Mononuclear cell (primary cell): ENCODE results near the gene TTK. TPM values are rescaled to one million over a fixed set of nuclear protein-coding genes. Genes with fewer than 3 reads are reported as not detected.
"Not testable (repeated sequence)": the region's sequence is repeated elsewhere in the genome, so short reads cannot be mapped to it uniquely, and the experiment has no call there.

Experiments
- H3K27me3 ChIP-seq: 2 replicates; pipeline ENCODE4 v1.6.0; 2011; ENCODE audit warnings: low read length, control low read depth; ENCODE audit not compliant: insufficient read depth
- H3K4me1 ChIP-seq: 2 replicates; pipeline ENCODE4 v1.5.1; 2011; ENCODE audit warnings: mild to moderate bottlenecking, low read length, control low read depth; ENCODE audit not compliant: insufficient read depth
- H3K4me3 ChIP-seq: 2 replicates; pipeline ENCODE4 v1.5.1; 2011; ENCODE audit warnings: mild to moderate bottlenecking, low read length, moderate library complexity
- H3K9me3 ChIP-seq: 2 replicates; pipeline ENCODE4 v1.5.1; 2011; ENCODE audit warnings: low read depth, mild to moderate bottlenecking, control low read depth, low read length
- total RNA-seq: library from RNA; depleted of rRNA; stranded (reverse); fragments of >200 nt; gene quantifications from one replicate; pipeline ENCODE4 v1.2.3, GENCODE V29; 2012

Gene TTK
- total RNA-seq, 1 donor: 0.52 TPM

DNA sequence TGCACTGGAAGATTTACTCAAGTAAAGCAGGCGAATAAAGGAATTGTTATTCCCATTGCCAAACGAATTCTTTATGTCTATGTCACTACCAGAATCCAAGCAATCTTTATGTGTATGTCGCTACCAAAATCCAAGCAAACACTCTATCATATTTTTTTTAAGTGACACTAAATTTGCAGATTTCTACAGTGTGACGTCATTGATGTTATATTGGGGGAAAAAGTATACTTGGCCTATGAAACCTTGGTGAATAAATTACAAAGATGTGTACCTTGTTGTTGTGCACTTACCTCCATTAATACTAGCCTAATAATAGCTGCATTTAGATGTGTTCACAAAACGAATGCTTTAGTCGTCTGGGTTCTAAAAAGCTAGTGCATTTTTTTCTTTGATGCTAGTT, 957 bp downstream of the TTK start:
- Histone ChIP-seq H3K9me3 (no peaks in the 10 kb centered on the region), H3K4me1 (peaks cover 16% of the 10 kb centered on the region), H3K27me3 (no peaks in the 10 kb centered on the region), H3K4me3 (no peak overlapping the region)

DNA sequence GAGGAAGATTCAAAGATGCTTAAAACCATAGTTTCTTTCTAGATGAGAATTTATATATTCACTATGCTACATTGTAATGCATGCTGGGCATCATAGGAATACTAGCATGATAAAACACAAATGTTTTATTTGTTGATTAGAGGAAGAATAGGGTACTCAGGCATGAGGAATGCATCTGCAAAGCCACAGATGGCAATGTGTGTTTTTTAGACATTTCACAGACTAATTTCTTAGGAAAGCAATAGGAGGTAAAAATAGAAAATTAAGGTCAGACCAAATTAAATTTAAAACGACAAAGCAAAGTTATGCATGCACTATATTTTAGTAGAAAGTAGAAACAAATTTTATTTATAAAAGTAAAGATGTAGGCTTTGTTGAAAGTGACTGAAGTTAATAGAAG, 2.1 kb downstream of the TTK start:
- H3K27me3 ChIP-seq: no peaks in the 10 kb centered on the region
- H3K4me1 ChIP-seq: peaks cover 16% of the 10 kb centered on the region
- no peak overlapping the region for H3K4me3 ChIP-seq
- no peaks in the 10 kb centered on the region for H3K9me3 ChIP-seq

DNA sequence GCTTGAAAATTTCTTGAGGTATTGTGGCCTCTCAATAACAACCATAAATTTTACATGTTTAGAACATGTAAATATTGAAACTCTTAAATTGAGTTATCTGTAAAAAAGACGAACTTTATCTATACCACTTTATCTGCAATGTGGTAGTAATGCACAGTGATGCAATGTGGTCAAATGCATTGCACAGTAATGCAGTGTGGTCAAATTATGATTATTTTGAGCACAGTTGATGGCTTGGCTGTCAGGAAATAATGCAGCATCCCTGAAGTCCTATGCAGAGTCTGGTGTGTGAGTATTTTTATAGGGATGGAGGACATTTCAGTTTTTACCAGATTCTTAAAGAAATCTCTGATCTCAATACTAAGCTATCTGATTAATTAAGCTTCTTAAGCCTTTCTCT, 5.1 kb downstream of the TTK start:
- H3K4me1 ChIP-seq: peaks cover 7% of the 10 kb centered on the region
- H3K4me3 ChIP-seq: no peak overlapping the region
- H3K9me3 ChIP-seq: no peaks in the 10 kb centered on the region
- H3K27me3 ChIP-seq: no peaks in the 10 kb centered on the region

DNA sequence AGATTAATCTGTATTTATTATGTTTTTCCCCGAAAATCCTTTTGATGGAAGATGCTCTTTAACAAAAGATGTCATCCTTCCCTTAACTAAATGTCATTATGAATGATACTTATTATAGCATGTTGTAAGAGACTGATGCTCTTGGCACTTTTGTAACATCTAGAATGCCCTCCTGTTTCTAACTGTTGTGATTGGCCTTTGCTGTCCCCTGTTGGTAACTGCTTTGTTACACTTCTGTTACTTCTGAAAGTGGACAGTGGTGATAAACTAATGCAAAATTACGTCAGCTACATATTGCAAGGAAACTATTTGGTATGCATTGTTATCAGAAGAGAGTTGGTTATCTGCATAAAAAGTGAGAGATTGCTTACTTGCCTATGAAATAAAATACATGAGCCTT, 5.8 kb downstream of the TTK start:
- H3K27me3 ChIP-seq: no peaks in the 10 kb centered on the region
- no peaks in the 10 kb centered on the region for H3K4me1 ChIP-seq
- no peaks in the 10 kb centered on the region for H3K9me3 ChIP-seq
- no peak overlapping the region for H3K4me3 ChIP-seq

DNA sequence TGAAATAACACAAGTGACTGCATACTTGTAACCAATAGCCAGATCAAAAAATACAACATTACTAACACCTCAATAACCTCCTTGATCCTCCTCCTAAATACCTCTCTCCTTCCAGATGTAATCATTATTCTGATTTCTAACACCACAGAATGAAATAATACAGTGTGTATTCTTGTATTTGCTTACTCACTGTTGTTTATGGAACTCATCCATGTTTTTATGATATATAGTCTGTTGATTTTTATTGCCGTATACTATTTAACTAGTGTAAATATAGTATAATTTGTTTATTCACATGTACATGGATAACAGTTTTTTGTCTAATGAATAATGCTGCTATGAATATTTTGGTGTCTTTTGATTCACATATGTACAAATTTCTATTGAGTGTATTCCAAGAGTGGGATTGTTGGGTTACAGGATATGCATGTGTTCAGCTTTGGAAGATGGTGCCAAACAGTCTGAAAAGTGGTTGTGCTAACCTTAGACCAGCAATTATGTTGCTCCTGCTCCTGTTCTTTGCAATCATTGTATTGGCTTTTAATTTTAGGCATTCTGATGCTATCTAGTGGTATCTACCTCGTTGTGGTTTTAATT, 11.5 kb downstream of the TTK start:
- no peaks in the 10 kb centered on the region for H3K27me3 ChIP-seq
- no peaks in the 10 kb centered on the region for H3K9me3 ChIP-seq
- H3K4me3 ChIP-seq: no peak overlapping the region
- no peaks in the 10 kb centered on the region for H3K4me1 ChIP-seq

DNA sequence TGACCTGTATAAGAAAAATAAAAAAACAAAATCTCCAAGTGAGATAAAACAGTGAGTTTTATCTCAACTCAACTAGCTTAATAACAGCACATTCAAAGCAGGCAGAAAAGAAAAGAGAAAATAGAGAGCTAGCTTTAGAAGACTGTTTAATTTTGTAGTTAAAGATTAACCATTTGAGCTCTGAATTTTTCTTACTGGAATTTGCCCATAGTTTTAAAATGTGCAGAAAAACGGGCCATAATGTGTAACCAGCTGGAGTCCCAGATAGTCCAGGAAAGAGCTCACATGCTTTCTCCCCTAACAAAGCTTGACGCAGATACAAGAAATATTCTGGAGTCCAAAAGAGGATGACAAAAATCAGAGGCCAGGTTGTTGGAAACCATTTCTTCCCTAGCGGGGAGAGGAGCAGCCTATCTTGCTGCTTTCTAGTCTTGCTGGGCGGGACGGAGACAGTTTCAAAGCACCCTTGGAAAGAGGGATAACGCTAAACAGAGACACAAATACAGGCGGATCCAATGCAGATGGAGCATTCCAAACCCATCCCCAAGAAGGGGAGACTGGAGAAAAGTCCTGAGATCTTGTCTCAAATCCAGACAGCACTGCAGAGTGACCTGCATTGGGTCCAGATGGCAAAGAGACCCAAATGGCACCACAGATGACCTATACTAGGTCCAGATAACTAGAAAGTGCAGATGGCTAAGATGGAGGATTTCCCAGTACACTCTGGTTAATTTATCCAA, 16.1 kb downstream of the TTK start:
- Histone ChIP-seq H3K4me3 (no peak overlapping the region), H3K27me3 (no peaks in the 10 kb centered on the region), H3K4me1 (no peaks in the 10 kb centered on the region), H3K9me3 (no peaks in the 10 kb centered on the region)

DNA sequence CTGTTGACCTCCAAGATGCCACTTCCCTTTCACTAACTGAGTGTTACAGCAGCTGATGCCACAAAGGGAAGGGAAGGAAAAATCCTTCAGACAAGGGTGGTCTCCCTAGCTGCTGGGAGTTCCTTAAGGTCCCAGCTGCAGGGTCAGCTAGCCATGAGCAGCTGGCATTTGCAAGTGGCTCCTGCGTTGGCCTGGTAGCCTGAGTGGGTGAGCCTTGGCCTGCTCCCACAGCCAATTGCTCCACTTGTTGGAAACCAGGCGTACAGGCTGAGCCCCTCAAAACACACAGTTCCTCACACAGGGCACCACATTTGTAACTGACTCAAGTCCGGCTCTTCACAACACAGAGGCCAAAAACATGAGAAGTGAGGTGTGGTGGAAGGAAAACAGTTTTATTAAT, 16.7 kb downstream of the TTK start:
- Histone ChIP-seq H3K4me1 (no peaks in the 10 kb centered on the region), H3K9me3 (no peaks in the 10 kb centered on the region), H3K27me3 (no peaks in the 10 kb centered on the region), H3K4me3 (no peak overlapping the region)

DNA sequence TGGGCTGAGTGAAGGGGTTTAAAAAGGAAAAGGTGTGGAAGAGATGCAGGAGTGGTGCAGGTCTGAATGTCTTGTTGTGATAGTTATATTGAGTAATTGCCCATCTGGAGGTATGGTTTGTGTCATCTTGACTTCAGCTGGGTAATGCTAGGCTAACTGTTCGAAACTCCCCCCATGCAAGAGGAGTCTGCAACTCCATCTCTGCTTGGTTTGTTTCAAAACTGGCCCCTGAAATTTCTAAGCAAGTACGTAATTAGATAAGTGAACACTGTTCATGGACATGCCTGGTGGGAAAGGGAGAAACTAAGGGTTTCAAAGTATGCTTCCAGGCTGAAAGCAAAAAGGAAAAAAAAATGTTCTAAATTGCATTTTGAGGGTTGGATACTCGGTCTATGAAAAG, 17.1 kb downstream of the TTK start:
- no peaks in the 10 kb centered on the region for H3K9me3 ChIP-seq
- H3K27me3 ChIP-seq: no peaks in the 10 kb centered on the region
- no peaks in the 10 kb centered on the region for H3K4me1 ChIP-seq
- no peak overlapping the region for H3K4me3 ChIP-seq

DNA sequence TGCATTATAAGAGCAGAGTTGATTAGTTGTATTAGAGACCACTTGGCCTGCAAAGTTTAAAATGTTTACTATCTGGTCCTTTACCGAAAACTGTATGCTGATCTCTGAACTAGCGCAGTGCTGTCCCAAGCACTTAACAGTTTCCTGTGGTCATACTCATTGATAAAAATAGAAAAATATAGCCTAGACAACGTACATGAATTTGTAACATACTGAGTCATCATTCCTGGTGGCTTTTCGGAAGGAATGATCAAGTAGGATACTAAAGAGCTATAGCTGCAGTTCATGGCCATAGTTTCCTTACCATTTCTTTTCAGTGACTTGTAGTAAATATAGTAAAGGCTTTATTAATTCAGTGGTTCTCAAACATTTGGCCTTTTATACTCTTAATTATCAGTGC, 18.4 kb downstream of the TTK start:
- Histone ChIP-seq H3K9me3 (no peaks in the 10 kb centered on the region), H3K27me3 (no peaks in the 10 kb centered on the region), H3K4me1 (no peaks in the 10 kb centered on the region), H3K4me3 (no peak overlapping the region)

DNA sequence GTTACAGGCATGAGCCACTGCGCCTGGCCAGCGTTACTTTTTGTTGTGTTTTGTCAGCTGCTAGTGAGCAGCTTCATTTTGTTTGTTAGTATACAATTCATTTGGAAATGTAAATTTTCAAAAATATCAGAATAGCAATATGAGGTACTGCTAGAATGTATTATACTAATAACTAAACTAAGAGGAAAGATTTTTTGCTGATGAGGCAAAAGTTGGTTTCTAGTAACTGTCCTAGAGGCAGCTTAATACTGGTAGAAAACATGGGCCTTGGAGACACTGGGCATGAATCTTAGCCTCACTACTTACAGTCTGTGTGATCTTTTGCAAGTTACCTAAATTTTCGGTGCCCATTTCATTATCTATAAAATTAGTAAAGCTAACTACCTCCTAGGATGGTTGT, 24.1 kb downstream of the TTK start:
- H3K4me3 ChIP-seq: no peak overlapping the region
- no peaks in the 10 kb centered on the region for H3K27me3 ChIP-seq
- no peaks in the 10 kb centered on the region for H3K9me3 ChIP-seq
- no peaks in the 10 kb centered on the region for H3K4me1 ChIP-seq

DNA sequence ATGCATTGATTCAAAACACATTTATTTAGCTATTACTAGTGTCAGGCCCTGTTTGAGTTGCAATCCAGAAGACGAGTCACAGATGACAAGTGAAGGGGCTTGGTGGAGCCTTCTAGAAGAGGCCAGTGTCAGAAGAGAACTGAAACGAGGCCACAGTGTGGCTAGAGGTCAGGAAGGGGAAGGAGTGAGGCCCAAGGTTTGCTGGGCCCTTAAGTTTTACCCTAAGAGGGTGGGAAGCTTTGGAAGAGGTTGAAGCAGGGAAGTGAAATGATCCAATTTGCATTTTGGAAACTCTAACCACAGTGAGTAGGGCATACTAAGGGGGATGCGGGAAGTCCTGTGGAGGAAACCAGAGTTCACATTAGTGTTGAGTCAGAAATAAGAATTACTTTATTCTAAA, 25.0 kb downstream of the TTK start:
- Histone ChIP-seq H3K4me3 (no peak overlapping the region), H3K4me1 (no peaks in the 10 kb centered on the region), H3K27me3 (no peaks in the 10 kb centered on the region), H3K9me3 (no peaks in the 10 kb centered on the region)

DNA sequence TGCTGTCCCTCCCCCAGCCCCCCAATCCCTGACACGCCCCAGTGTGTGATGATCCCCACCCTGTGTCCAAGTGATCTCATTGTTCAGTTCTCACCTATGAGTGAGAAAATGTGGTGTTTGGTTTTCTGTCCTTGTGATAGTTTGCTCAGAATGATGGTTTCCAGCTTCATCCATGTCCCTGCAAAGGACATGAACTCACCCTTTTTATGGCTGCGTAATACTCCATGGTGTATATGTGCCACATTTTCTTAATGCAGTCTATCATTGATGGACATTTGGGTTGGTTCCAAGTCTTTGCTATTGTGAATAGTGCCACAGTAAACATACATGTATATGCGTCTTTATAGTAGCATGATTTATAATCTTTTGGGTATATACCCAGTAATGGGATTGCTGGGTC, 43.8 kb downstream of the TTK start:
- H3K4me3 ChIP-seq, H3K4me1 ChIP-seq, H3K9me3 ChIP-seq, H3K27me3 ChIP-seq: not testable (repeated sequence)

DNA sequence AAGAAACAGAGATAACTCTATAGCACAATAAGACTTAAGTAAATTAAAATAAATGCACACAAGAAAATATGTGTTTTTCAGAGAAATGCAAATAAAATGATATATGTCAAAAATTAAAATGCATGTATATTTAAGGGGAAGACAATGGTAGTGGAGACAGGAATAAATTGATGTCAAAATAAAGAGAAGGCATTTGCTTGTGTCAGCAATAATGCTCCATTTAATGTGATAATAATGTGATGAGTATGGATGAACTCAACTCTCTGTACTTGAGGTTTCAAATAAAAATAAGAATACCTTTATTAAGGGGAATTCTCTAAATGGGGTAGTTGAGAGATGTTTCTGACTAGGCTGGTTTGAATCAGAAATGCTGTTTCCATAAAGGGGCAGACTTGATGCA, 56.3 kb downstream of the TTK start:
- no peaks in the 10 kb centered on the region for H3K4me1 ChIP-seq
- H3K27me3 ChIP-seq: no peaks in the 10 kb centered on the region
- no peaks in the 10 kb centered on the region for H3K9me3 ChIP-seq
- H3K4me3 ChIP-seq: no peak overlapping the region

DNA sequence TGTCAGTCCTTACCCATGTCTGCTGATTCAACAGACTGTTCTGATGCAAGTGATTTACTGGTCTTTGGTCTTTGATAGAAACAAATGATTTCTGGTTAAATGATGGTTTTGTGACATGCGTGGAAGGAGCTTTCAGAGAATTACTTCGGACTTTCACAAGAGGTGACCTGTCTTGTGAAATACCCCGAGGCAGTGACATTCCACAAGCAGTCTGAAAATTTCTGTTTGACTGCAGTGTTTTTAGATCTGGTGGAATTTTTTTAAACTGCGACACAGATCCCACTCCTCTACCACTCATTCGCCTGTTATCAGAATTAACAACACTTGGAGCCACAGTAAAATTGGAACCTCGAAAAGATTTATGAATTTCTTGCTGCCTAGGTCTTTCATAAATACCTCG, 63.7 kb downstream of the TTK start:
- not testable (repeated sequence) for H3K4me3 ChIP-seq, H3K9me3 ChIP-seq, H3K4me1 ChIP-seq

DNA sequence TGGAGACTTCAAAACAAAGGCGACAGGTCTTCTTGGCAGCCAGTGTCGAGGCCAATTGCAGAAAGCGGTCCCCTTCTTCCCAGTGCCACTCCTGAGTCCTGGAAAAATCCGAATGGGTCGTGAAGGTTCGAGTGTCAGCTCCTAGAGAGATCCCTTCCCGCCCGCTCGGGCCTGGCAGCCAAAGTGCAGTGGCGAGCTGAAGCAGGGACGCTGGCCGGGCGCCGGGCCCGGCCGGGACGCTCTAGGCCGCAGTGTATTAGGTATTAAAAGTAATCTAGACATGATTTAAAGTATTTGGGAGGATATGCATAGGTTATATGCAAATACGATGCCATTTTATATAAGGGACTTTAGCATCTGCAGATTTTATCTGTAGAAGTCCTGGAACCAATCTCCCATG, 66.0 kb downstream of the TTK start:
- not testable (repeated sequence) for H3K4me3 ChIP-seq

More for the DNA sequence above, 63.7 kb downstream of the TTK start:
- not testable (repeated sequence) for H3K27me3 ChIP-seq

DNA sequence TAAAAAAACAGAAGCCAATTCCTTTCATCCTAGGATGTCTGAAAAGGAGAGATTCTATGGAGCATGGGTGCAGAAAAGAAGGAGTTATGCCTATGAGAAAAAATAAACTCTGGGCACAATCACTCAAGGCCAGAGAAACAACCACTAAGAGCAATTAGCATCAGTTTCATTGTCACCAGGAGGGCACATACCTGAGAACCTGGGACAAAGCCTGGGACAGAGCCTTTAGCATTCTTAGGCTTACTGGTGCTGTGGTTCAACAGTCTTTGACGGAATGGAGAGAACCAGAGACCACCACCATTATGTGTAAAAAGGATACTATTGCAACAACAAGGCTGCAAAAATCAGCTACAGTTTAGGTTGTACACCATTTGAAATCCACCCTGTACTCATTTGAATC, 72.6 kb downstream of the TTK start:
- H3K4me3 ChIP-seq: no peak overlapping the region
- no peaks in the 10 kb centered on the region for H3K27me3 ChIP-seq
- no peaks in the 10 kb centered on the region for H3K9me3 ChIP-seq
- H3K4me1 ChIP-seq: no peaks in the 10 kb centered on the region

More for the DNA sequence above, 66.0 kb downstream of the TTK start:
- H3K27me3 ChIP-seq, H3K9me3 ChIP-seq, H3K4me1 ChIP-seq: not testable (repeated sequence)
